Measurements from ENCODE around the gene DNM3. TPM values are rescaled to one million over a fixed set of nuclear protein-coding genes. Genes with fewer than 3 reads are reported as not detected.

Gene DNM3
- total and polyA plus RNA-seq, 9 donors, result 3.1 to 6.5 (median 4.4) TPM

- intact Hi-C loops (cut with DNase I), result no loop called here
- H3K27me3 ChIP-seq, result no peaks in the 10 kb centered on the region
- no peaks in the 10 kb centered on the region for H3K4me1 ChIP-seq (ENCODE audit: insufficient read depth)
- 31 to 42% (median 35%) methylated on average over 3 of the region's 3 CpGs for WGBS, 3 donors
- DNase-seq, result no peak
- H3K27ac ChIP-seq, result no peak overlapping the region
- no peaks in the 10 kb centered on the region for H3K36me3 ChIP-seq
- no peak overlapping the region for H3K4me3 ChIP-seq
- no peak for TF ChIP-seq CTCF (IDR thresholded peaks at IDR 0.05)
- no peaks in the 10 kb centered on the region for H3K9me3 ChIP-seq
These were observed 17.4 kb downstream of the DNM3 start for GRCh38 chr1:171858696-171859095.

GRCh38 chr1:171860696-171861095 lies 19.4 kb downstream of the DNM3 start:
- Histone ChIP-seq H3K27me3 (no peaks in the 10 kb centered on the region), H3K36me3 (no peaks in the 10 kb centered on the region), H3K4me1 (ENCODE audit: insufficient read depth) (no peaks in the 10 kb centered on the region), H3K4me3 (no peak overlapping the region), H3K9me3 (no peaks in the 10 kb centered on the region), H3K27ac (no peak overlapping the region)
- TF ChIP-seq CTCF (IDR thresholded peaks at IDR 0.05) (no peak), EP300 (IDR thresholded peaks at IDR 0.05) (no peak), POLR2A (IDR thresholded peaks at IDR 0.05) (no peak)
- DNase-seq, result no peak
- WGBS, 3 donors, result 77 to 94% (median 82%) methylated on average over 1 of the region's 1 CpG
- intact Hi-C loops (cut with DNase I), result no loop called here

GRCh38 chr1:171863531-171863930 lies 22.2 kb downstream of the DNM3 start:
- DNase-seq, result no peak
- Histone ChIP-seq H3K27me3 (no peaks in the 10 kb centered on the region), H3K4me1 (ENCODE audit: insufficient read depth) (peaks cover 2% of the 10 kb centered on the region), H3K36me3 (no peaks in the 10 kb centered on the region), H3K9me3 (no peaks in the 10 kb centered on the region), H3K27ac (no peak overlapping the region), H3K4me3 (no peak overlapping the region)
- TF ChIP-seq EP300 (IDR thresholded peaks at IDR 0.05) (no peak), CTCF (IDR thresholded peaks at IDR 0.05) (no peak), POLR2A (IDR thresholded peaks at IDR 0.05) (no peak)
- 92 to 97% (median 93%) methylated on average over 4 of the region's 4 CpGs for WGBS, 3 donors
- intact Hi-C loops (cut with DNase I), result no loop called here

- H3K27ac ChIP-seq, result no peak overlapping the region
- TF ChIP-seq EP300 (IDR thresholded peaks at IDR 0.05) (no peak), CTCF (IDR thresholded peaks at IDR 0.05) (no peak), POLR2A (IDR thresholded peaks at IDR 0.05) (no peak)
- intact Hi-C loops (cut with DNase I), result no loop called here
- peaks cover 2% of the 10 kb centered on the region for H3K4me1 ChIP-seq (ENCODE audit: insufficient read depth)
- H3K4me3 ChIP-seq, result no peak overlapping the region
- H3K9me3 ChIP-seq, result no peaks in the 10 kb centered on the region
- no peak for DNase-seq
- no peaks in the 10 kb centered on the region for H3K27me3 ChIP-seq
- H3K36me3 ChIP-seq, result no peaks in the 10 kb centered on the region
These were observed 23.0 kb downstream of the DNM3 start for GRCh38 chr1:171864308-171864707.

- Histone ChIP-seq H3K9me3 (no peaks in the 10 kb centered on the region), H3K36me3 (no peaks in the 10 kb centered on the region), H3K27me3 (no peaks in the 10 kb centered on the region), H3K4me3 (no peak overlapping the region), H3K27ac (no peak overlapping the region), H3K4me1 (ENCODE audit: insufficient read depth) (peaks cover 2% of the 10 kb centered on the region)
- no peak for DNase-seq
- intact Hi-C loops (cut with DNase I), result no loop called here
- 90 to 94% (median 94%) methylated on average over 6 of the region's 6 CpGs for WGBS, 3 donors
- TF ChIP-seq POLR2A (IDR thresholded peaks at IDR 0.05) (no peak), EP300 (IDR thresholded peaks at IDR 0.05) (no peak), CTCF (IDR thresholded peaks at IDR 0.05) (no peak)
These were observed 23.8 kb downstream of the DNM3 start for GRCh38 chr1:171865106-171865505.
